GM18909 (cell line): ENCODE results near the gene RAB7B.

Experiments used
- ATAC-seq: cut with Tn5 transposase; IDR thresholded peaks from one replicate; pipeline ENCODE4 v1.9.1; 2021; ENCODE audit warnings: mild to moderate bottlenecking; ENCODE audit not compliant: unreplicated experiment, poor library complexity

Gene RAB7B

GRCh38 chr1:205976708-205977401 is 26.3 kb downstream of the RAB7B start:
- no peak for ATAC-seq

- ATAC-seq: no peak
Measured at GRCh38 chr1:205976036-205976435, 27.2 kb downstream of the RAB7B start.

- ATAC-seq: no peak
Measured at GRCh38 chr1:205975387-205975998, 27.7 kb downstream of the RAB7B start.

GRCh38 chr1:205974712-205975111 is 28.5 kb downstream of the RAB7B start:
- no peak for ATAC-seq

- no peak for ATAC-seq
Measured at GRCh38 chr1:205973377-205974232, 29.6 kb downstream of the RAB7B start.

GRCh38 chr1:205972491-205973168 is 30.6 kb downstream of the RAB7B start:
- no peak for ATAC-seq

- ATAC-seq: no peak
Measured at GRCh38 chr1:205972081-205972480, 31.1 kb downstream of the RAB7B start.

- ATAC-seq: no peak
Measured at GRCh38 chr1:205971082-205971481, 32.1 kb downstream of the RAB7B start.

GRCh38 chr1:205970486-205970885 is 32.7 kb downstream of the RAB7B start:
- ATAC-seq: no peak

- no peak for ATAC-seq
Measured at GRCh38 chr1:205969229-205969628, 34.0 kb downstream of the RAB7B start.

- ATAC-seq: no peak
Measured at GRCh38 chr1:205967554-205968335, 35.5 kb downstream of the RAB7B start.

GRCh38 chr1:205965036-205965884 is 37.9 kb downstream of the RAB7B start:
- no peak for ATAC-seq

- ATAC-seq: no peak
Measured at GRCh38 chr1:205963352-205964155, 39.6 kb downstream of the RAB7B start.

- ATAC-seq: no peak
Measured at GRCh38 chr1:205962821-205963221, 40.4 kb downstream of the RAB7B start.

GRCh38 chr1:205961991-205962820 is 41.0 kb downstream of the RAB7B start:
- ATAC-seq: no peak

- no peak for ATAC-seq
Measured at GRCh38 chr1:205961405-205961804, 41.8 kb downstream of the RAB7B start.

- no peak for ATAC-seq
Measured at GRCh38 chr1:205959789-205960188, 43.4 kb downstream of the RAB7B start.
